ENCODE measurements around the gene ATP5MK.
A peak's percentile ranks its signal among the peaks of the same experiment; 100 is the strongest.
"Not testable (repeated sequence)": the region's sequence is repeated elsewhere in the genome, so short reads cannot be mapped to it uniquely, and the experiment has no call there.

The ATP5MK gene

DNA sequence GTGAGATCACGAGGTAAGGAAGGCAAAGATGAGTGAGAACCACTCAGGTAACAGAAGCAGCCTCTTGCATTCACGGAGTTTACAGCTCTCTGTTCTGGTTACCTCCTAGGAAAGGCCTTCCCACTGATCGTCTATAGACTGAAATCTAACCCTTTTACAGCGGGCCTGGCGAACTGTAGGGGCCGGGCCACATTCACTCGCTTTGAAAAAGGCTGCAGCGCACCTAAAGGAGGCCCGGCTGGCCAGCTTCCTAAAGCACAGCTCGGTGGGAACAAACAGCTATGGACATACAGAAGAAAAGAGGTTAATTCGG is 565 bp downstream of the ATP5MK start:
- FAIRE-seq = no peak

DNA sequence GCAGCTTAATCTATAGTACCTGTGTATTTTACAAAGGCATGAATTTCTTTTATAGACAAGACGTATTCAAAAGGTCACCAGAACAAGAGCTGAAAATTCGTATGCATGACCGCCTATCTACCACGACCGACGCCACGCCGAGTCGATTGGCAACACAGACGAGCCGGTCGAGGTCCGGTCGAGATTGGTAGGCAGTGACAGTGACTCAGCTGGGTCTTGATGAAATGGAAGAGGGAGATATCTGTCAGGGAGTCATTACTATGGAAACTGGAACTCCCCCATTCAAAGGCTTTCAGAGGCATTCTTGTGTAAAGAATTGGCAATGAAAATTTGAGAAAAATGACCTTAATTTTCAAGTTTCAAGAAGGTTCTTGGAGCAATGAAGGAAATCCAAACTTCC is 2.1 kb downstream of the ATP5MK start:
- FAIRE-seq = no peak

- FAIRE-seq = no peak
Measured at GRCh38 chr10:103382769-103383168, 13.5 kb downstream of the ATP5MK start.

DNA sequence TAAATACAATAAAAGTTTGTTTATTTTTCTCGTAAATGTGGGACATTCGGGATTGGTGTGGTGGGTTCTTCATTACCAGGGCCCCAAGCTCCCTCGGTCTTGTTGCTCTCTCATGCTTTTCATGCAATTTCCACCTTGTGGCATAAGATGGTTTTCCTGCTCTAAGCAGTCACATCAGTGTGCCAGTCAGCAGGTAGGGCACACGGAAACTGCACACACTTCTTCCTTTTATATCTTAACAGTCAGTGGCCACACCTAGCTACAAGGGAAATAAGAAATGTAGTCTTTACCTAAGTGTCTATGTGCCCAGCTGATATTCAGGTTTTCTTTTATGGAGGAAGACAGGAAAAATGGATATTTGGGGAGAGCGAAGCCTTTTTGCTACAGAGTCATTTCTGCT is 22.0 kb downstream of the ATP5MK start:
- FAIRE-seq = no peak

- FAIRE-seq = no peak
Measured at GRCh38 chr10:103373544-103373943, 22.7 kb downstream of the ATP5MK start.

- peak; percentile 96 for FAIRE-seq
Measured at GRCh38 chr10:103367782-103368518, 28.3 kb downstream of the ATP5MK start, which contains the start of gene TAF5. TAF5 (plus strand) TSS chr10:103367976; CDS start chr10:103367990, 14 bp downstream.

DNA sequence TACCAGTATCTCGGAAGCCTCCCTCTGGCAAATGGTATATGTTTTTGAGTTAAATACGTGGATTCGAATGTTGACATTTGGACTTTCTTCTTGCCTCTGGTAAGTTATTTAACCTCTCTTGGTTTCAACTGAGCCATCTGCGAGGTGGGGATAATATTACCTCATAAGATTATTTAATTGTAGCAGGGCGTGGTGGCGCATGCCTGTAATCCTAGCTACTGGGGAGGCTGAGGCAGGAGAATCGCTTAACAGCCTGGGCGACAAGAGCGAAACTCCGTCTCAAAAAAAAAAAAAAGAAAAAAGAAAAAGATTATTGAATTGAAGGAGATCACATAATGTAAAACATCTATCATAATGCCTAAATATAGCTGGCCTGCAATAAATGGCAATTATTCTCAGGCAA is 28.9 kb downstream of the ATP5MK start:
- FAIRE-seq = no peak

DNA sequence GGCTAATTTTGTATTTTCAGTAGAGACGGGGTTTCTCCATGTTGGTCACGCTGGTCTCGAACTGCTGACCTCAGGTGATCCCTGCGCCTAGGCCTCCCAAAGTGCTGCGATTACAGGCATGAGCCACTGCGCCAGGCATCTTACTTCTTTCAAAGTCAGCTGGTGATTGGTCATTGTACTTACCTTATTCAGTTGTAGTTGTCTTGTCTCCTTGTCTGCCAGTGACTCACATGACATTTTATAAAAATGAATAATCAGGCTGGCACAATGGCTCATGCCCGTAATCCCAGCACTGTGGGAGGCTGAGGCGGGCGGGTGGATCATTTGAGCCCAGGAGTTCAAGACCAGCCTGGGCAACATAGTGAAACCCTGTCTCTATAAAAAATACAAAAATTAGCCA is 35.5 kb downstream of the ATP5MK start:
- not testable (repeated sequence) for FAIRE-seq

GRCh38 chr10:103359493-103359892 is 36.8 kb downstream of the ATP5MK start:
- not testable (repeated sequence) for FAIRE-seq

DNA sequence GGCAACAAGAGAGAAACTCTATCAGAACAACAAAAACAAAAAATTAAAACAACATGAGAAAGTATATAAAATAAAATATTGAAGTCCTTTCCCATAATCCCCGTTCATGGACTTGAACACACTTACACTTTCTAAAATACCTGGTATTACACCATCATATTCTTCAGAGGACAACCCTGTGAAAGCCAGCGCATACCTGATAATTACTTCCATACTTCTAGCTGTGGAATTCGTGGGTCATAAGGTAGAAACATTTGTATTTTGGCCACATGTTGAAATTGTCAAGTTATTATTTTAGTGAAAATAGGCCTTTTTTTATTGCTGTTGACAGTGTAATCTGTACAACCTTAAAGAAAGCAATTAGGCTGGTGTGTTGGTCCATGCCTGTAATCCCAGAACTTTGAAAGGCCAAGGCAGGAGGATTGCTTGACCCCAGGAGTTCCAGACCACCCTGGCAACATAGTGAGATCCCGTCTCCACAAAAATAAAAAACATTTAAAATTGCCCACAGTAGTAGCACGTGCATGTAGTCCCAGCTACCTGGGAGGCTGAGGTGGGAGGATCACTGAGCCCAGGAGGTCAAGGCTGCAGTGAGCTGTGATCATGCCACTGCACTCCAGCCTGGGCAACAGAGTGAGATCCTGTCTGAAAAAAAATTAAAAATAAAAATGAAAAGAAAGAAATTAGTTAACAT is 40.2 kb downstream of the ATP5MK start:
- FAIRE-seq = no peak

GRCh38 chr10:103354567-103354966 is 41.7 kb downstream of the ATP5MK start:
- not testable (repeated sequence) for FAIRE-seq

DNA sequence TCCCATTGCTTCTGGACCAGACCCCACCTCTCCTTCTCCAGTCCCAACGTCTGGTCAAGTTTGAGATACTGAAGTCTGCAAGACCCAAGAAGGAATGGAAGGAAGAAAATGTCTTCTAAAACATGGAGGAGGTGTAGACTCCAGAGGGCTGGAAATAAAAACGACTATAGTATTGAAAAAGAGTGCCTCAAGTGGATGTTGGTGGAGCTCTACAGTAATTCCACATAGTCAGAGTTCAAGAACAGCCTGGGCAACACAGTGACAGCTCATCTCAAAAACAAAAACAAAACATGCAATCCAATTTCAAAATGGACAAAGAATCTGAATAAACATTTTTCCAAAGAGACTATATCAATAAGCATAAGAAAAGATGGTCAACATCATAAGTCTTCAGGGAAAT is 43.0 kb downstream of the ATP5MK start:
- peak; percentile 51 for FAIRE-seq

- FAIRE-seq = no peak
Measured at GRCh38 chr10:103350517-103351260, 45.6 kb downstream of the ATP5MK start, which contains the start of gene PCGF6. PCGF6 (minus strand) TSS chr10:103351140; CDS start chr10:103351066, 74 bp downstream.

DNA sequence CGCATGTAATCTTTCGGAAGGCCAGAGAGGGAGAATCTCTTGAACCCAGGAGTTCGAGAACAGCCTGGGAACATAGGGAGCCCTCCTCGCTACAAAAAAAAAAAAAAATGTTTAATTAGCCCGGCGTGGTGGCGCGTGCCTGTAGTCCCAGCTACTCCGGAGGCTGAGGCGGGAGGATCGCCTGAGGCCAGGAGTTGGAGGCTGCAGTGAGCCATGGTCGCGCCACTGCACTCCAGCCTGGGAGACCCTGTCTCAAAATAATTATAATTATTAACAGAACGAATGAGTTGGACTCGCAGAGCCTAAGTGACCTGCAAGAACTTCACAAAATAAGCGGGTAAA is 46.1 kb downstream of the ATP5MK start:
- FAIRE-seq = no peak
